DOHH2 (cell line): ENCODE results near the gene ADGRG7.

Experiments
- CTCF ChIP-seq: fragments of 200-600 bp; sonication (generic); IDR thresholded peaks from one replicate; pipeline ENCODE4 v1.5.1; 2014; ENCODE audit warnings: antibody characterized with exemption, mild to moderate bottlenecking, low read depth, low read length; ENCODE audit not compliant: poor library complexity, severe bottlenecking
- EZH2phosphoT487 ChIP-seq: fragments of 200-600 bp; sonication (generic); IDR thresholded peaks from 2 replicates; pipeline ENCODE4 v1.6.1; 2017; ENCODE audit warnings: borderline replicate concordance, mild to moderate bottlenecking, antibody characterized with exemption, low read length, moderate library complexity, mixed read lengths

GRCh38 chr3:100698736-100699135 is 89.3 kb downstream of the ADGRG7 start:
- no peak for TF ChIP-seq CTCF
- TF ChIP-seq EZH2phosphoT487: no peak
